Panc1 (cell line): ENCODE data around the gene C17orf50. TPM values are rescaled to one million over a fixed set of nuclear protein-coding genes. Genes with fewer than 3 reads are reported as not detected.
A peak's percentile ranks its signal among the peaks of the same experiment; 100 is the strongest.

Source experiments
- ATAC-seq: fragments of 200-7000 bp; cut with Tn5 transposase; 2 replicates; pipeline ENCODE4 v1.9.1; 2020; ENCODE audit warnings: mild to moderate bottlenecking, moderate library complexity
- BruUV-seq: library from RNA; stranded (reverse); fragments of 400-500 nt; replicated peaks from 2 replicates; lab custom pipeline; 2021; lab: Mats Ljungman, UMichigan
- CTCF ChIA-PET: fragments of 300-600 bp; sonication (Branson Sonifier 250); formaldehyde crosslinking; loops from one replicate; lab custom pipeline; 2022; ENCODE audit warnings: antibody characterized with exemption; lab: Charles Lee
- POLR2A ChIA-PET: fragments of 300-600 bp; sonication (Branson Sonifier 250); formaldehyde crosslinking; loops from one replicate; lab custom pipeline; 2022; ENCODE audit warnings: antibody characterized with exemption; lab: Charles Lee
- DNase-seq: peaks from one replicate; pipeline ENCODE4 v3.0.0-alpha.2; 2010; ENCODE audit warnings: low read depth, low spot score
- H3K27ac ChIP-seq: 2 replicates; pipeline ENCODE4 v1.5.1; 2011; ENCODE audit warnings: mild to moderate bottlenecking, low read length, inconsistent platforms
- H3K27me3 ChIP-seq: fragments of 200-500 bp; sonication (Bioruptor generic); 2 replicates; pipeline ENCODE4 v1.6.0; 2014; ENCODE audit warnings: low read length, inconsistent platforms; ENCODE audit not compliant: control insufficient read depth, insufficient read depth
- H3K36me3 ChIP-seq: fragments of 200-500 bp; sonication (Bioruptor generic); 2 replicates; pipeline ENCODE4 v1.5.1; 2014; ENCODE audit warnings: inconsistent platforms, mild to moderate bottlenecking, low read length, moderate library complexity; ENCODE audit not compliant: control insufficient read depth, insufficient read depth
- H3K4me1 ChIP-seq: 2 replicates; pipeline ENCODE4 v1.5.1; 2011; ENCODE audit warnings: inconsistent platforms, mild to moderate bottlenecking, low read length, moderate library complexity; ENCODE audit not compliant: control insufficient read depth, insufficient read depth
- H3K4me3 ChIP-seq, 2 experiments: 2 replicates each; pipeline ENCODE4 v1.5.1; 2011 to 2012; ENCODE audit warnings: low read depth in 2 of 2, low read length in 2 of 2, mild to moderate bottlenecking in 2 of 2, inconsistent platforms in 1 of 2, moderate library complexity in 1 of 2
- H3K9me3 ChIP-seq: fragments of 200-500 bp; sonication (Bioruptor generic); 2 replicates; pipeline ENCODE4 v1.5.1; 2014; ENCODE audit warnings: low read depth, mild to moderate bottlenecking, inconsistent platforms, low read length, moderate library complexity; ENCODE audit not compliant: control insufficient read depth, insufficient read depth
- REST ChIP-seq, 2 experiments: IDR thresholded peaks; 2 replicates each; pipeline ENCODE4 v1.6.1; 2011 to 2012; ENCODE audit warnings: low read depth in 2 of 2, control low read depth in 1 of 2, low read length in 1 of 2, mild to moderate bottlenecking in 1 of 2, moderate library complexity in 1 of 2; ENCODE audit not compliant: insufficient read depth in 1 of 2
- in situ Hi-C: cut with HindIII; loops from 2 replicates; pipeline ENCODE4 v1.10.0; 2016; ENCODE audit warnings: low sequenced_read_pairs, low pct_unique_long_range_greater_than_20kb
- intact Hi-C: fragments of 100-400 bp; cut with micrococcal nuclease; formaldehyde crosslinking; loops from one replicate; pipeline ENCODE4 v1.10.0; 2022; ENCODE audit not compliant: unreplicated experiment
- total RNA-seq: library from RNA; stranded (reverse); gene quantifications from one replicate; pipeline ENCODE4 v1.2.1, GENCODE V29; 2021; ENCODE audit not compliant: unreplicated experiment
- TF ChIP-seq, protein P1 (sequence below): fragments of 450-650 bp; IDR thresholded peaks from 2 replicates; pipeline ENCODE4 v1.5.1; 2017; ENCODE audit warnings: mild to moderate bottlenecking

C17orf50 gene
- total RNA-seq, 1 experiment from 2014 or later, result not detected

DNA sequence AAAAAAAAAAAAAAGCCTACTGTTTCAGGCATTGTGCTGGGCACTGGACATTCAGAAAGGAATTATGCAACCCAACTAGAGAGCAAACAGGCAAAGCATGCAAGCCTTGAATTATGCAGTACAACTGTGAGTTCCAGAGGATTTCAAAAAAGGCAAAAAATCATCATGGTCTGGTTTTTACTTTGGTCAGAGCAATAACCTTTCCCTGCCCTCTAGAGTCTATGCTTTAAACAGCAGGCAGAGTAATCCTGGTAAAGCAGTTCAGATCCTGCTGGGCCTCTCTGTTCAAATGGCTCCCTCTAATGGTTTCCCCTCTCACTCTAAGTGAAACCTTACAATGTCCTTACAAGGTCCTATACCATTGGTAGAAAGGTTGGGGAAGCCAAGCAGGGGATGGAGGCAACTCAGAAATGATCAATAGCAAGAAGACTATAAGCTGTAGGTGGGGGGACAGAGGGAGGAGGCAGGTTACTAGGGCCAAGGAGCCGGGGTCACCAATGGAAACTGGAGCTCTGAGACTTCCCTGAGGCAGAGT is 44.0 kb downstream of the C17orf50 start:
- ATAC-seq, result peak; percentile 76
- no peaks in the 10 kb centered on the region for H3K27me3 ChIP-seq
- in situ Hi-C loops, result no loop called here
- no peaks in the 10 kb centered on the region for H3K36me3 ChIP-seq
- H3K9me3 ChIP-seq, result no peaks in the 10 kb centered on the region
- peak; percentile 74 for DNase-seq
- intact Hi-C loops, result loop anchor here (1.0 kb wide), 1 partner anchor 37 kb away; no protein-coding TSS in a partner anchor
- H3K27ac ChIP-seq, result no peak overlapping the region
- TF ChIP-seq, protein P1, sequence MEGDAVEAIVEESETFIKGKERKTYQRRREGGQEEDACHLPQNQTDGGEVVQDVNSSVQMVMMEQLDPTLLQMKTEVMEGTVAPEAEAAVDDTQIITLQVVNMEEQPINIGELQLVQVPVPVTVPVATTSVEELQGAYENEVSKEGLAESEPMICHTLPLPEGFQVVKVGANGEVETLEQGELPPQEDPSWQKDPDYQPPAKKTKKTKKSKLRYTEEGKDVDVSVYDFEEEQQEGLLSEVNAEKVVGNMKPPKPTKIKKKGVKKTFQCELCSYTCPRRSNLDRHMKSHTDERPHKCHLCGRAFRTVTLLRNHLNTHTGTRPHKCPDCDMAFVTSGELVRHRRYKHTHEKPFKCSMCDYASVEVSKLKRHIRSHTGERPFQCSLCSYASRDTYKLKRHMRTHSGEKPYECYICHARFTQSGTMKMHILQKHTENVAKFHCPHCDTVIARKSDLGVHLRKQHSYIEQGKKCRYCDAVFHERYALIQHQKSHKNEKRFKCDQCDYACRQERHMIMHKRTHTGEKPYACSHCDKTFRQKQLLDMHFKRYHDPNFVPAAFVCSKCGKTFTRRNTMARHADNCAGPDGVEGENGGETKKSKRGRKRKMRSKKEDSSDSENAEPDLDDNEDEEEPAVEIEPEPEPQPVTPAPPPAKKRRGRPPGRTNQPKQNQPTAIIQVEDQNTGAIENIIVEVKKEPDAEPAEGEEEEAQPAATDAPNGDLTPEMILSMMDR, result peak; percentile 95
- no peak for TF ChIP-seq REST (IDR thresholded peaks at IDR 0.05; ENCODE audit: insufficient read depth in 1 of 2, low read depth in 2 of 2, low read length in 1 of 2)
- BruUV-seq, result no TSS peak
- H3K4me1 ChIP-seq, result peaks cover 8% of the 10 kb centered on the region
- H3K4me3 ChIP-seq, result no peak overlapping the region
- POLR2A ChIA-PET, result interaction anchor here (0.6 to 0.7 kb wide), 2 partner anchors 15 to 142 kb away, joined by 14 to 18 read pairs; no protein-coding TSS in a partner anchor
- CTCF ChIA-PET, result interaction anchor here (1.2 to 3.2 kb wide), 5 partner anchors 35 to 54 kb away, joined by 4 to 37 read pairs (median 21); no protein-coding TSS in a partner anchor

DNA sequence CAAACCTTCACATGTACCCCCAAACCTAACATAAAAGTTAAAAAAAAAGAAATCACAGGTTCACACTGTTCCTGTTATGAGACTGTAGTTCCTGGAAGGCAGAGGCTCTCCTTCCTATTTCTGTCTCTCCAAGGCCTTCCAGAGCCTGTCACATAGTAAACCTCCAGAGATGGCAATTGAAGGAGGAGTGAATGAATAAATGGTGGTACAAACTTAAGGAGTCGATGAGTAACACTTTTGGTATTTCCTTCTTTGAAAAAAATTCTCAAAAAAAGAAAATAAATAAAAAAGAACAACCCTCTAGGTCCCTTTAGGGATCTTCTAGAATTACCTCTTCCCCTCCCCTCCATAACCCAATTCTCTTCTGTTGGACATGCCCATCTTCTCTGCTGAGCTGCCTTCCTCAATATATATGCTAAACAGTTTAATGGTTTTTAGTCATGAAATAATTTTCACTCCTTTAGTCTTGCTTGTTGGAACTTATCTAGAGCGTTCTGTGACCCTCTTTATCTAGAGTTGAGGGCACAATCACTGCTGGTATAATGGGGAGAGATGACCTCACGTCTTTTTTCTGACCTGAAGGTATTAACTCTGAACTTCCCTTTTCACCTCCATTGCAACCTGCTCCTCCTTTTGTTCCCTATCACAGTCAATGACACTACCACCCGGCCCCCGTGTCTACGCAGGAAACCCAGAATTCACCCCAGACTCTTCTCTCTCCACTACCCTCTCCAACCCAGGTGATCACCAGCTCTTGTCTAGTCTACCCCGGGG is 46.9 kb downstream of the C17orf50 start:
- POLR2A ChIA-PET, result interaction anchor here (0.5 to 0.6 kb wide), 2 partner anchors 32 to 45 kb away, joined by 3 read pairs; no protein-coding TSS in a partner anchor
- H3K4me1 ChIP-seq, result peaks cover 22% of the 10 kb centered on the region
- in situ Hi-C loops, result no loop called here
- peak overlapping the region; percentile 98; the same call in 1 of the 2 replicates for H3K27ac ChIP-seq
- no peaks in the 10 kb centered on the region for H3K9me3 ChIP-seq
- no TSS peak for BruUV-seq
- no peak for TF ChIP-seq REST (IDR thresholded peaks at IDR 0.05; ENCODE audit: insufficient read depth in 1 of 2, low read depth in 2 of 2, low read length in 1 of 2)
- intact Hi-C loops, result no loop called here
- CTCF ChIA-PET, result interaction anchor here (1.1 to 2.0 kb wide), 2 partner anchors 43 to 88 kb away, joined by 3 to 35 read pairs; no protein-coding TSS in a partner anchor
- H3K36me3 ChIP-seq, result peaks cover 12% of the 10 kb centered on the region
- ATAC-seq (no peak), DNase-seq (no peak)
- H3K4me3 ChIP-seq, result no peak overlapping the region
- H3K27me3 ChIP-seq, result no peaks in the 10 kb centered on the region
